AG09309 (cell line): Measurements from ENCODE around the gene NRP1.

Experiments used
- DNase-seq: peaks from one replicate; pipeline ENCODE4 v3.0.0-alpha.2; 2010; ENCODE audit warnings: low read depth
- H3K4me3 ChIP-seq: 2 replicates; pipeline ENCODE4 v1.5.1; 2011; ENCODE audit warnings: mild to moderate bottlenecking, low read depth, low read length, moderate library complexity; ENCODE audit not compliant: control insufficient read depth
- CTCF ChIP-seq: IDR thresholded peaks from 2 replicates; pipeline ENCODE4 v1.5.1; 2011; ENCODE audit warnings: mild to moderate bottlenecking, low read depth, low read length, inconsistent platforms; ENCODE audit not compliant: insufficient read depth, control insufficient read depth; ENCODE audit errors: missing control alignments

NRP1 gene

DNA sequence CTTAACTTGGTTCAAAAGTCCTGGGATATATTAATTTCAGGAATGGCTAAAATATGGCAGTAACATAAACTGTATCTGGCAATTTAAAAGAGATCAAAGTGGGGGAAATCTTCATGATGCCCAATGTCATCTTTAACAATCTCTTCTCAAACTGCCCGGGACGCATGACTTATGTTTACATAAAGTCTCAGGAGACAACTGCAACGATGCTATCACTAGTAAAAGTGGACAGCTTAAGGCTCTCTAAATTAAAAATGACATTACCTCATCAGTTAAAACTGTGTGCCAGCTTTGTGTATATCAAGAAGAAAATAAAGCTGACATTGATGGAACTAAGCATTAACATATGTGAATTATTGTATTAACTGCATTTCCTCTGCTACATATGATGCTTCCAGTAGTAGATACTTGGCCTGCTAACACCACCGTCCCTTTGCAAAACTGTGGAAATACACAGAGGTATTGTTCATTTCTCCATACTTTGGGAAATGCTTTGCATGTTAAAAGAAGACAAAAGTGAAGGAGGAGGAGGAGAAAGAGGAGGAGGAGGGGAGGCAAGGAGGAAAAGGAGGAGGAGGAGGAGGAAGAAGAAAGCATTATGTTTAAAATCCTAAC, 62.4 kb downstream of the NRP1 start:
- no peak for DNase-seq
- no peak overlapping the region for H3K4me3 ChIP-seq
- no peak for TF ChIP-seq CTCF

DNA sequence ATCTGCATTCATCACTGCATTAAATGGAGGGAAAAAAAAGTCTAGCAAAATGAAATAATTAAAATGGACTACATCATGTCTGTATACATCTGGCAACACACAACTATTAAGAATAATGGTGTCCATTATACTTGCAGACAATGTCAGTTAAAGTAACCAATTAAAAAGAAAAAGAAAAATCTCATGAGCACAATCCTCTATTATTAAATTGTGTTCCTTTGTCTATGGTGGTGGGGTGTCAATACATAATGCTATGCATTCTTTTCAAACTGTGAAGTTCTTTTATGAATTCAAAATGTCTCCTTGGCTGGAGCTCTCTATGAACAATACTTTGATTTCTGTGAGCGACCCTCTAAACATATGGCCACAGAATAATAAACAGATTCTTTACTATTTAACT, 63.5 kb downstream of the NRP1 start:
- no peak overlapping the region for H3K4me3 ChIP-seq
- DNase-seq, result no peak
- TF ChIP-seq CTCF, result no peak

DNA sequence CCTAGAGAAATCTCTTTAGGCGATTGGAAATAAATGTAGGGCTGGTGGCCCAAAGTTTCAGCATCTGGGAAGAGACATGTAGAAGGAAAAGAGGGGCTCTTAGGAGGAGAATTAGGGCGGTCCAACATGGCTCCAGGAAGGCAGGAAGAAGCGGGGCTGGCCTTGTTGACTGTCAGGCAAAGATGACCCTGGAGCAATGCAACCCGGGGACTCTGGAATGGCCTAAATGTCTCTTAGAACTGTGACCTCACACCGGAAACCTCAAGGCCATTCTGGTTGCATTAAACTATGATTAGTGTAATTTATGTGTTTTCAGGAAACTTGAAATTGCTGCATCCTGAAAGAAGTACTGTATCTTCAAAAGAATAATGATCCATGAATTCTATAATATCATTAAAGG, 66.8 kb downstream of the NRP1 start:
- DNase-seq, result no peak
- TF ChIP-seq CTCF, result no peak
- H3K4me3 ChIP-seq, result no peak overlapping the region

- DNase-seq, result no peak
- no peak overlapping the region for H3K4me3 ChIP-seq
- no peak for TF ChIP-seq CTCF
Measured at GRCh38 chr10:33265621-33266020, 68.8 kb downstream of the NRP1 start.

- peak; percentile 60 for DNase-seq
- TF ChIP-seq CTCF, result no peak
- H3K4me3 ChIP-seq, result no peak overlapping the region
Measured at GRCh38 chr10:33263453-33263852, 71.0 kb downstream of the NRP1 start.

DNA sequence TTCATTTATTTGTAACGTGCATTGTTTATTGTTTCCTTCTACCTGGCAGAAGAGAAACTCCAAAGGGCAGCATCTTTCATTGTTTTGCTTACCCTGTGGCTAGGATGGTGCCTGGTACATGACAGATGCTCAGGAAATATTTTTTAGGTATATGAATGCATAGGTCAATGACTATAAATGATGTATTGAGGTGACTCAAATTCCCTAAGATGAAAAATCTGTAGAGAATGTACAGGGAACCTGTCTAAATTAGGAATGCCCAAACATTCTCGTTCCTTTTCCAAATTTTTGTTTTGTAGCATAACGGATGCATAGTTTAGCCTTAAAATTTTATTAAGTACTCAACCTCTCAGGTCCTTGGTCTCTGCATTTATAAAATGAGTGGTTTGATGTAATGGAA, 71.6 kb downstream of the NRP1 start:
- H3K4me3 ChIP-seq, result no peak overlapping the region
- TF ChIP-seq CTCF, result no peak
- DNase-seq, result no peak

DNA sequence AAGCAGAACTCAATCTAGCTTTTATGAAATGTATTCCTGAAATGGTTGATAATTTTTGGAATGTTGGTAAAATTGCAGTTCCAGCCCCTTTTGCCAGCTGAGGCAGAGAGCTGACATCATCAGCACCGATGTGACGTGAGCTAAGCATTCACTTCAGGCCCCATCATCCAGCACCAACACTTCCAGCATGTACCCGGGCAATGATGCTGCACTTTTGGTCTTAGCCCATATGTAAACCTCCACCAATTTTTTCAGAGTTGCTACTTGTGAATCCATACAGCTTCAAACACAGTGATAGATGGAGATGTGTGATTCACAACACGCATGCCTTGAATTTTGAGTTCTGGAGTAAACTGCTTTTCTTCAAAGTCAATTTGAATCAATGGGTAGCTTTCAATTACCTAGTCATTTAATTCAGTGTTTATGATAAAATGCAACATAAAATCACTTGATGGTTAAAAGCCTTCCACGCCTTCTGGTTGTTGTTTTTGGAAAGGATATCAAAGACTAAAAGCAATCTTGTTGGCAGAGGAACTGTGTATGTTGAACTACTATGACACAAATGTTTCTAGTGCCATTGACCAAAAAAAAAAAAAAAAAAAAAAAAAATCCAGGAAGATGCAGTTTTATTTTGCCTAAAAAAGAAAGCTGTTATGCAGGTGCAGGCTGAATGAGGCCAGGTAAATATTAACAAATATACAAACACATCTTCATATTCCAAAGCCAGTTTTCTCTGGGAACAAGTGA, 73.9 kb downstream of the NRP1 start:
- TF ChIP-seq CTCF, result no peak
- no peak overlapping the region for H3K4me3 ChIP-seq
- no peak for DNase-seq
